ENCODE measurements around the gene PBOV1. TPM values are rescaled to one million over a fixed set of nuclear protein-coding genes. Genes with fewer than 3 reads are reported as not detected.

The PBOV1 gene
- total and polyA plus RNA-seq, 5 experiments from 2014 or later, result not detected

GRCh38 chr6:138188278-138188941, 29.9 kb downstream of the PBOV1 start:
- ATAC-seq (no peak), DNase-seq (no peak)
- no peaks in the 10 kb centered on the region for H3K36me3 Mint-ChIP-seq
- H3K27ac Mint-ChIP-seq, result no peak overlapping the region
- H3K27me3 Mint-ChIP-seq, result peaks cover 21 to 45% (median 28%) of the 10 kb centered on the region in 5 donors
- POLR2A ChIA-PET, result no interaction called here
- H3K9me3 Mint-ChIP-seq, result no peaks in the 10 kb centered on the region
- no peaks in the 10 kb centered on the region for H3K4me1 Mint-ChIP-seq
- H3K4me3 Mint-ChIP-seq, result no peak overlapping the region

GRCh38 chr6:138187156-138187555, 31.1 kb downstream of the PBOV1 start:
- POLR2A ChIA-PET, result interaction anchor here (0.7 kb wide), 1 partner anchor 69 kb away, joined by 8 read pairs; no protein-coding TSS in a partner anchor
- no peaks in the 10 kb centered on the region for H3K36me3 Mint-ChIP-seq
- peaks cover 26 to 55% (median 33%) of the 10 kb centered on the region in 5 donors for H3K27me3 Mint-ChIP-seq
- DNase-seq, result no peak
- H3K4me3 Mint-ChIP-seq, result no peak overlapping the region
- no peak for ATAC-seq
- H3K4me1 Mint-ChIP-seq, result no peaks in the 10 kb centered on the region
- no peaks in the 10 kb centered on the region for H3K9me3 Mint-ChIP-seq
- no peak overlapping the region for H3K27ac Mint-ChIP-seq

- no peaks in the 10 kb centered on the region for H3K36me3 Mint-ChIP-seq
- POLR2A ChIA-PET, result no interaction called here
- H3K4me1 Mint-ChIP-seq, result no peaks in the 10 kb centered on the region
- ATAC-seq (no peak), DNase-seq (no peak)
- H3K27me3 Mint-ChIP-seq, result peaks cover 19 to 37% (median 26%) of the 10 kb centered on the region in 5 donors
- H3K9me3 Mint-ChIP-seq, result peaks cover 0 to 11% (median 3%) of the 10 kb centered on the region in 9 donors
- no peak overlapping the region for H3K27ac Mint-ChIP-seq
- no peak overlapping the region for H3K4me3 Mint-ChIP-seq
These were observed 34.1 kb downstream of the PBOV1 start for GRCh38 chr6:138184230-138184629.

DNA sequence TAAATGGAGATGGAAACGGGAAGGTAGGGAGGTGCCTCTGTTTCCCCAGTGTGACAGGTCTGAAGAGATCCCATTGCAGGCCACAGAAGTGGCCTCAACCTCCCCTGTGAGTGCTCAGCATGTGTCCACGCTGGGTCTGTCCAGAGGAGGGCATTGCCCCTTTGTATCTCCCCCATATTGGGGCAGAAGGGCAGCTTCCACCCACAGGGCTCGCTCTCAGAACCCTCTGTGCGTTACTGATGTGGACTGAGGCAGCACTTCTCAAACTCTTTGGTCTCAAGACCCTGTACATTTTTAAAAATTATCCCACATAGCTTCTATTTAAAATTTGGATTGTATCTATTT, 34.5 kb downstream of the PBOV1 start:
- ATAC-seq (no peak), DNase-seq (no peak)
- Mint-ChIP-seq H3K36me3 (no peaks in the 10 kb centered on the region), H3K4me3 (no peak overlapping the region), H3K4me1 (no peaks in the 10 kb centered on the region), H3K27me3 (peaks cover 17 to 32% (median 25%) of the 10 kb centered on the region in 5 donors), H3K9me3 (peaks cover 0 to 11% (median 4%) of the 10 kb centered on the region in 9 donors), H3K27ac (no peak overlapping the region)
- POLR2A ChIA-PET, result no interaction called here

DNA sequence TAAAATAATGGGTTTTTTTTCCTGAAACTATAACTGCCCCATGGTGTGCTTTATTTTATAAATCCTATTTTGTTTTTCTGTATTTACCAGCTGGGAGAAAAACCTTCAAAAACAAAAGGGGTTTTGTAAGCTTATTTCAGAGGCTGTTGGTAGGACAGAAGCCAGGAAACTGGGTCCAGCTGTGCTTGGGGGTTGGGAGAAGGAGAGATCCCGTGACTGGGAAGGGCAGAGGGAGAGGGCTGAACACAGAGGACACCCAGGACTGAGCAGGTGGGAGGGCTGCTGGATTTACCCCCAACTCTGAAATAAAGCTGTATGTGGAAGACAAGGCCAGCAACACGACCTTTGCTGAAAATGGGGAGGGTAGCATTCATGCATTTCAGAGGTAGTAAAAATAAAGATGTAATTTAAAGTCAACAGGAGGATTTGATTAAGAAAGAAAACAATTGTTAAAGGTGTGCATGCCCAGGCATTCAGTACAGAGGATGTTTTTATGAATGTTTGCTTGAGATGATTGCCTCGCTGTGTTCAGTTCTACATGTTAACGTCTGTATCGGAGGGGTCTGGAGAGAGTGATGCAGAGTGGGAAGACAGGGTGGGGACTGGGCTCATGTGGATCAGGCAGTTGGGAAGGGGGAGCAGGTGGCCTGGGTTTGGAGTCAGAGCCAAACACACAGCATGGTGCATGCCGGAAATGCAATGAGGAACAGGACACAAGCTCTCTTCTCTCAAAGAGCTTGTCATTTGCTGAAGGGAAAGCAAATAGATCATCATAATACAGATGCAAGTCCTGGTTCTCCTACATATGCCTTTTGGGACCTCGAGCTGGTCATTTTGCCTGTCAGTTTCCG, 35.1 kb downstream of the PBOV1 start:
- POLR2A ChIA-PET, result no interaction called here

GRCh38 chr6:138176652-138177232, 41.5 kb downstream of the PBOV1 start:
- POLR2A ChIA-PET, result no interaction called here

More for the DNA sequence above, 35.1 kb downstream of the PBOV1 start:
- ATAC-seq (no peak), DNase-seq (no peak)
- H3K4me3 Mint-ChIP-seq, result no peak overlapping the region
- no peak overlapping the region for H3K27ac Mint-ChIP-seq
- H3K27me3 Mint-ChIP-seq, result peaks cover 13 to 26% (median 19%) of the 10 kb centered on the region in 5 donors
- no peaks in the 10 kb centered on the region for H3K4me1 Mint-ChIP-seq
- peaks cover 0 to 6% (median 0%) of the 10 kb centered on the region in 3 donors for H3K36me3 Mint-ChIP-seq
- H3K9me3 Mint-ChIP-seq, result peaks cover 0 to 16% (median 8%) of the 10 kb centered on the region in 9 donors

DNA sequence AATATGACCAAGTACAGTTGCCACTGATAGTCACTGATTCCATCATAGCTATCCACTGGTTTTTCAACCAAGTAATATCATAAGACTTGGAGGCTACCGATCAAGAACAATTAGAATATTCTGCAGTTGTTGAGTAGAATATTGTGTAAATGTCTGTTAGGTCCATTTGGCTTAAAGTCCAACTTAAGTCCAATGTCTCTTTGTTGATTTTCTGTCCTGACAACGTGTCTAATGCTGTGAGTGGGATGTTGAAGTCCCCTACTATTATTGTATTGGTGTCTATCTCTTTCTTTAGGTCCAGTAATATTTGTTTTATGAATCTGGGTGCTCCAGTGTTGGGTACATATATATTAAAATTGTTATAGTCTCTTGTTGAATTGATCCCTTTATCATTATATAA, 42.7 kb downstream of the PBOV1 start:
- H3K27ac Mint-ChIP-seq, result no peak overlapping the region
- POLR2A ChIA-PET, result no interaction called here
- no peaks in the 10 kb centered on the region for H3K4me1 Mint-ChIP-seq
- peaks cover 0 to 49% (median 30%) of the 10 kb centered on the region in 9 donors for H3K9me3 Mint-ChIP-seq
- peaks cover 10 to 24% (median 19%) of the 10 kb centered on the region in 5 donors for H3K27me3 Mint-ChIP-seq
- H3K4me3 Mint-ChIP-seq, result no peak overlapping the region
- H3K36me3 Mint-ChIP-seq, result peaks cover 0 to 21% (median 2%) of the 10 kb centered on the region in 3 donors
- ATAC-seq, result no peak
- DNase-seq, result no peak

More at GRCh38 chr6:138176652-138177232, 41.5 kb downstream of the PBOV1 start:
- no peak for DNase-seq
- no peak for ATAC-seq
- no peaks in the 10 kb centered on the region for H3K4me1 Mint-ChIP-seq
- H3K27me3 Mint-ChIP-seq, result peaks cover 2 to 19% (median 18%) of the 10 kb centered on the region in 5 donors
- no peak overlapping the region for H3K4me3 Mint-ChIP-seq
- H3K36me3 Mint-ChIP-seq, result peaks cover 0 to 21% (median 2%) of the 10 kb centered on the region in 3 donors
- no peak overlapping the region for H3K27ac Mint-ChIP-seq
- peaks cover 0 to 49% (median 30%) of the 10 kb centered on the region in 9 donors for H3K9me3 Mint-ChIP-seq

Other genes with a start within 250 kb of the PBOV1 start
- under 1 TPM; 0.27 to 0.39 TPM for gene PERP, start 111.1 kb downstream of the PBOV1 start, total RNA-seq
- under 1 TPM; 0.05 to 0.77 (median 0.48) TPM for gene PERP, start 111.1 kb downstream of the PBOV1 start, polyA plus RNA-seq
- gene ARFGEF3, start 56.6 kb downstream of the PBOV1 start, total RNA-seq, result not detected
- not detected for gene ARFGEF3, start 56.6 kb downstream of the PBOV1 start, polyA plus RNA-seq
- not detected for gene SMIM28, start 159.4 kb upstream of the PBOV1 start, total RNA-seq
- gene SMIM28, start 159.4 kb upstream of the PBOV1 start, polyA plus RNA-seq, result not detected
- gene HEBP2, start 185.7 kb upstream of the PBOV1 start, total RNA-seq, result 10 to 100 TPM; 49.3 to 50.2 TPM
- gene HEBP2, start 185.7 kb upstream of the PBOV1 start, polyA plus RNA-seq, result 10 to 100 TPM; 26.2 to 30.9 (median 30.5) TPM